Measurements from ENCODE around the gene PIP5K1B. TPM values are rescaled to one million over a fixed set of nuclear protein-coding genes. Genes with fewer than 3 reads are reported as not detected.

PIP5K1B gene
- total RNA-seq, 4 donors from 2014 or later, result 1.2 to 2.6 (median 2.0) TPM

DNA sequence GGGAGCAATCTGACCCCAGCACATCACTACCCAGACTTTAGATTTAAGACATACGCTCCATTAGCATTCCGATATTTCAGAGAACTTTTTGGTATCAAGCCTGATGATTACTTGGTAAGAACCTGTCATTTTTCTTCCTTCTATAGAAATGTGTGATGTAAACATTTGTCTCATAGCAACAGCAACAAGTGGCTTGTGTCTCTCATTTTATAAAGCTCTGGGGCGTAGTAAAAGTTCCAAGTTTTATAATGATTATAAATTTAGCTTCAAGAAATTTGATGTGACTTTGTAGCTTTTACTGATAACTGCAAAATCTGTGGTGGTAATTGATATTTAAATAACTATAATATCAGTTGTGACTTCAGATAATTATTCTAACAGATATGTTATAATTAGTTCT is 171.6 kb downstream of the PIP5K1B start:
- H3K27ac ChIP-seq, result no peak overlapping the region
- TF ChIP-seq CTCF (IDR thresholded peaks at IDR 0.05 in 4 of 5, conservative IDR thresholded peaks at IDR 0.05 in 1 of 5) (no peak), POLR2A (IDR thresholded peaks at IDR 0.05) (no peak)
- no peak overlapping the region for H3K4me3 ChIP-seq
- H3K27me3 ChIP-seq, result no peaks in the 10 kb centered on the region
- H3K36me3 ChIP-seq, result no peaks in the 10 kb centered on the region
- in situ Hi-C loops (cut with MboI; ENCODE audit: low sequenced_read_pairs in 4 of 4), result no loop called here
- H3K4me1 ChIP-seq, result peaks cover 0 to 9% of the 10 kb centered on the region in 2 donors
- H3K9me3 ChIP-seq, result no peaks in the 10 kb centered on the region
- DNase-seq (no peak), ATAC-seq (no peak)
- intact Hi-C loops (cut with DNase I; ENCODE audit: low total_unique reads), result no loop called here

GRCh38 chr9:68877219-68877618 is 172.2 kb downstream of the PIP5K1B start:
- Histone ChIP-seq H3K4me3 (no peak overlapping the region), H3K27ac (no peak overlapping the region), H3K4me1 (peaks cover 0 to 4% of the 10 kb centered on the region in 2 donors), H3K27me3 (no peaks in the 10 kb centered on the region), H3K9me3 (no peaks in the 10 kb centered on the region), H3K36me3 (no peaks in the 10 kb centered on the region)
- DNase-seq, result no peak
- TF ChIP-seq POLR2A (IDR thresholded peaks at IDR 0.05) (no peak), CTCF (IDR thresholded peaks at IDR 0.05 in 4 of 5, conservative IDR thresholded peaks at IDR 0.05 in 1 of 5) (no peak)
- ATAC-seq, result no peak
- in situ Hi-C loops (cut with MboI; ENCODE audit: low sequenced_read_pairs in 4 of 4) (no loop called here), intact Hi-C loops (cut with DNase I; ENCODE audit: low total_unique reads) (no loop called here)

DNA sequence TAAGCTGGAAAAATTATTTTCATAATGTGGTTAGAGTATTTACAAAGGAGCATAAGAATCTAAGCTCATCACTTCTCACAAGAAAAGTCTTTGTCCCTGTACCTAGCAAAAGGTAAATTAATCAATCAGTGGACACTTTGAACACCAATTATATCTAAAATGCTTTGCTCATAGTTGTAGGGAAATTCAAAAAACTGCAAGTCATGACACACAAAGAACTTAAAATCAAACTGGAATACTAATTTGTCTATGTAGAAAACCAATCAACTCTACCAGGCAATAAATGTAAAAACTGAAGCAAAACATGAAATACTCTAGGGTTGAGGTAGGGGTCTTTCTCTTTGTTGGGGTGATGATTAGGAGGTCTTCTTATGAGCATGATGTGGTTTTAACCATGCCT is 173.4 kb downstream of the PIP5K1B start:
- H3K27ac ChIP-seq, result no peak overlapping the region
- H3K4me1 ChIP-seq, result no peaks in the 10 kb centered on the region
- intact Hi-C loops (cut with DNase I; ENCODE audit: low total_unique reads), result no loop called here
- H3K4me3 ChIP-seq, result no peak overlapping the region
- no peaks in the 10 kb centered on the region for H3K27me3 ChIP-seq
- TF ChIP-seq POLR2A (IDR thresholded peaks at IDR 0.05) (no peak), CTCF (IDR thresholded peaks at IDR 0.05 in 4 of 5, conservative IDR thresholded peaks at IDR 0.05 in 1 of 5) (no peak)
- in situ Hi-C loops (cut with MboI; ENCODE audit: low sequenced_read_pairs in 4 of 4), result no loop called here
- no peaks in the 10 kb centered on the region for H3K9me3 ChIP-seq
- no peak for ATAC-seq
- H3K36me3 ChIP-seq, result no peaks in the 10 kb centered on the region
- no peak for DNase-seq

- Histone ChIP-seq H3K27me3 (no peaks in the 10 kb centered on the region), H3K4me3 (no peak overlapping the region), H3K9me3 (no peaks in the 10 kb centered on the region), H3K4me1 (no peaks in the 10 kb centered on the region), H3K36me3 (no peaks in the 10 kb centered on the region), H3K27ac (no peak overlapping the region)
- in situ Hi-C loops (cut with MboI; ENCODE audit: low sequenced_read_pairs in 4 of 4) (no loop called here), intact Hi-C loops (cut with DNase I; ENCODE audit: low total_unique reads) (no loop called here)
- TF ChIP-seq POLR2A (IDR thresholded peaks at IDR 0.05), result no peak
- TF ChIP-seq CTCF (IDR thresholded peaks at IDR 0.05 in 4 of 5, conservative IDR thresholded peaks at IDR 0.05 in 1 of 5), result no peak
- ATAC-seq, result no peak
- DNase-seq, result no peak
Observed at GRCh38 chr9:68883224-68883623, 178.2 kb downstream of the PIP5K1B start.

GRCh38 chr9:68887232-68887631 is 182.2 kb downstream of the PIP5K1B start:
- intact Hi-C loops (cut with DNase I; ENCODE audit: low total_unique reads), result no loop called here
- H3K4me1 ChIP-seq, result no peaks in the 10 kb centered on the region
- H3K27me3 ChIP-seq, result no peaks in the 10 kb centered on the region
- H3K9me3 ChIP-seq, result no peaks in the 10 kb centered on the region
- no peak for TF ChIP-seq CTCF (IDR thresholded peaks at IDR 0.05 in 4 of 5, conservative IDR thresholded peaks at IDR 0.05 in 1 of 5)
- TF ChIP-seq POLR2A (IDR thresholded peaks at IDR 0.05), result no peak
- H3K27ac ChIP-seq, result no peak overlapping the region
- H3K36me3 ChIP-seq, result no peaks in the 10 kb centered on the region
- ATAC-seq (no peak), DNase-seq (no peak)
- in situ Hi-C loops (cut with MboI; ENCODE audit: low sequenced_read_pairs in 4 of 4), result no loop called here
- H3K4me3 ChIP-seq, result no peak overlapping the region
